Measurements from ENCODE around the gene PHF10.
A peak's percentile ranks its signal among the peaks of the same experiment; 100 is the strongest.

GRCh38 chr6:169751242-169752073, 27.2 kb upstream of the PHF10 start, which contains the start of the genes DYNLT2 and ERMARD:
- TF ChIP-seq CTCF (IDR thresholded peaks at IDR 0.05) (peak in 4 of 6 experiments; percentile 47 to 65 (median 58)), POLR2A (IDR thresholded peaks at IDR 0.05) (peak; percentile 63 to 90)
